Amniotic stem cell (primary cell): ENCODE results near the gene BSN.
"Not testable (repeated sequence)": the region's sequence is repeated elsewhere in the genome, so short reads cannot be mapped to it uniquely, and the experiment has no call there.

Source experiments
- DNase-seq: peaks from one replicate; lab custom pipeline; 2025; lab: John Stamatoyannopoulos, UW

BSN gene

DNA sequence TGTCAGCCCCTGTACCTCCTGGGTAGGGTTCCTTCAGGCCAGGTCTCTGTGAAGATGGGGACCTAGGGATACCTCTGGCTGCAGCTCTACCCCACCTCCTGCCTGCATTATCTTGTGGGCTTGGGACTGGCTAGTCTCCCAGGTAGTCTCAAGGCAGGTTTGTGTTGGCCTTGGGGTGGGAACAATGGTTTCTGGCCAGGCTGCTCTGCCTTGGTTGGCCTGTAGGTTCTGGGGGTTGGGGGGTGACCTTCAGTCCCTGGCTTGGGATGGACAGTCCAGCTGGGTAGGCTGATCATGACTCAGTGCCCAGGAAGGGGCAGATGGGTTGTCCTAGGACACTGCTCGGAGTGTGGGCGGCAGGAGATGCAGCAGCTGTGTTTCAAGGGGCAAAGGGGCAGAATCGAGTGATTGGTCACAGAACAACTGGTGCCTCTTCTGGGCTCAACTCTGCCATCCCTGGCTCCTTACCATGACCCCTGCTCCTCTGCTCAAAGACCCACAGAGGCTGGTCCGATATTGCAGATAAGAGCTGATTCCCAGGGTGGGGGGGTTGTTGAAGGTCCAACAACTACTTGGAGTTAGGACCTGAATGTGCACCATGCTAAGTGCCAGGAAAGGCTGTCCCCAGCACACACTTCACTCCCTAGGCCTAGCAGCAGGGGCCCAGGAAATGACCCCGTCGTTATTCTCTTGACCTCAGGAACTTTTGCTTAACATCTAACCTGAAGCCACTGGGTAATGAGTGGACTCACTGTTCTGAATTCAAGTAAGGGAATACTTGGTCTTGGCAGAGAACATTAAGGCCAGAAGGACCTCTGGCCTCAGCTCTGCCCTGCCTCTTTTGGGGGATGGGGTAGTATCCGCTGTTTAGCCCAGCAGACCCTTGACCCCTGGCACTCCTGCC, 18.1 kb upstream of the BSN start:
- no peak for DNase-seq

DNA sequence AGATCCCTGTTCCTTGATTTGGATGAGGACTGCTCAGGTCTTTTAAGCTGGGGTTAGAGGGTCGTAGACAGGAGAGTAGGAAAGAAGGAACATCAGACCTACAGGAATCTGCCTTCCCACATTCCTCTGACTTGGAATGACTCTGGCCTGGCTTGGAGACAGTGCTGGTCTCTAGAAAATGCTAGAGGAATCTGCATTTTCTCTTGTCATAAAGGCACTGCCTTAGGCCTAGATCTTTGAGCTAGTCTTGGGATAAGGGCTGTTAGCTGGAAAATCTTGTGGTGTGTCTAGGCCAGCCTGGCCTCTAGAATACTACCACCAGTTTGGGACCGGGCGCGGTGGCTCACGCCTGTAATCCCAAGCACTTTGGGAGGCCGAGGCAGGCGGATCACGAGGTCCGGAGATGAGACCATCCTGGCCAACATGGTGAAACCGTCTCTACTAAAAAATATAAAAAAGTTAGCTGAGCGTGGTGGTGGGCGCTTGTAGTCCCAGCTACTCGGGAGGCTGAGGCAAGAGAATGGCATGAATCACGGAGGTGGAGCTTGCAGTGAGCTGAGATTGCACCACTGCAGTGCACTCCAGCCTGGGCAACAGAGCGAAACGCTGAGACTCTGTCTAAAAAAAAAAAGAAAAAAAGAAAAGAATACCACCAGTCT, 17.3 kb upstream of the BSN start:
- DNase-seq, result no peak

DNA sequence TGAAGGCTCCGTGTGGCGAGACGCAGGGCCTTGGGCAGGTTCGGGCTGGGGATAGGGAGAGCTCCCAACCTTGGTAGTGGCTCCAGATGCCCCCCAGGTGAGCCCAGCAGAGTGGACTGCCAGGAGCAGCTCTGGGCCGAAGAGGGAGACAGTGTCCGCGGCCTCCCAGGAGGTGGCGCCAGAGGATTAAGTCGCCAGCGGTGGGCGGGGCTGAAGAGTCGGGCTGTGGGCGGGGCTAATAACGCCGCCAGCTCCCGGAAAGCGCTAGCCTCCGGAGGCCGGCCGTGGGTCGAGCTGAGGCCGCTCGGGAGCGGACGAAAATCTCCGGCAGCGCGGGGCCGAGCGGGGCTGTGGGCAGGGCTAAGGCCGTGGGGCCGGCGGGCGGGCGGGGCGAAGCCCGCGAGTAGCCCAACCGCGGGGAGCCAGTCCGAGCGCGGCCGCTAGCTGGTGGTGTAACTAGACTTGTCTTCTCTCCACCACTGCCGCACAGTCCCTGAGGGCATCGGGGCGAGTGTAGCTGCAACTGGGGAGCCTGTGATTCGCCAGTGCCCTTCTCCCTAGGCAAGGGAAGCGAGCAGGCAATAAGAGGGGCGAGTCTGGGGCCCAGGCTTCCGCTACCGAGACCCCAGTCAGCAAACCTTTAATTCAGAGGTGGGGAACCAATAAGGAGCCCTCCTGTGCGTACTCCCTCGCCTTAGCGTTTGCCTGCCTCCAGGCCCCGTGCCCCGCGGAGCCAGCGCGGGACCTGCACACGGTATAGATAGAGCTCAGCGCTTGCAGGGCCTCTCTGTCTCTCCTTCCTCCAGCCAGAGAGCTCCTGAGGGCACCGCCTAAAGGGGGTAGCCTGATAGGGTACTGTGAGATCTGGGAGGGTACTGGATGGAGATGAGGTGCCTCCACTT, 14.4 kb upstream of the BSN start:
- peak; percentile 89 for DNase-seq

DNA sequence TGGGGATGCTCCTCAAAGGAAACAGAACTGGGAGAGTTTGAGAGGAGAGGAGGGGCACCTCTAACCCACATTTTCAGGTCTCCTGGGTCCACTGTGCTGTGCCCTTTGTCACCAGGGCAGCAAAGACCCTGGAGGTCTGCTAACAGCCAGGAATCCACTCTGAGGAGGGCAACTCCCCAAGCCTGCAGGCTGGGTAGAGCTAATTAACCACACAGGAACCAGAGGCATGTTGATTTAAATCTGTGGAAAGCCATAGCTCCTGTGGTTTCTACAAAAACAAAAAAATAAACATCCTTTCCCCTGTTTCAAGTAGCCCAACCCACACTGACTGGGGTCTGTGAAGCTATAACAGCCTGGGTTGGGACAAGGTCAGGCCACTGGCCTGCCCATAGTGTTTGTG, 2.2 kb upstream of the BSN start:
- no peak for DNase-seq

DNA sequence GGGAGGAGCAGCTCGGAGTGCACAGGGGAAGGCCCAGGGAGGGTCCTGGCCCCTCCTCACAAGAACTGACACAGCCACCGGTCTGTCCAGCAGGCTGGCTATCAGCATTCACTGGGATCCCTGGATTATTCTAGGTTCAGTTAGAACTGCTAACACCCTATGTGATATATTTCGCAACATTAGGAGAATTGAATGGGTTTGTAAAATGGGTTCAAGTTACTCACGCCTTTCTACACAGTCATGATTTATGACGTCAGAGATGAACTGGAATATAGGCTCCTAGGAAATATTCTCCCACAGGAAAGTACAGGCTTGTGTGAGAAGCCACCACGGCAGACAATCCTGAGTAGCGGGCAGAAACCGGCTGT, 969 bp upstream of the BSN start:
- DNase-seq, result no peak

DNA sequence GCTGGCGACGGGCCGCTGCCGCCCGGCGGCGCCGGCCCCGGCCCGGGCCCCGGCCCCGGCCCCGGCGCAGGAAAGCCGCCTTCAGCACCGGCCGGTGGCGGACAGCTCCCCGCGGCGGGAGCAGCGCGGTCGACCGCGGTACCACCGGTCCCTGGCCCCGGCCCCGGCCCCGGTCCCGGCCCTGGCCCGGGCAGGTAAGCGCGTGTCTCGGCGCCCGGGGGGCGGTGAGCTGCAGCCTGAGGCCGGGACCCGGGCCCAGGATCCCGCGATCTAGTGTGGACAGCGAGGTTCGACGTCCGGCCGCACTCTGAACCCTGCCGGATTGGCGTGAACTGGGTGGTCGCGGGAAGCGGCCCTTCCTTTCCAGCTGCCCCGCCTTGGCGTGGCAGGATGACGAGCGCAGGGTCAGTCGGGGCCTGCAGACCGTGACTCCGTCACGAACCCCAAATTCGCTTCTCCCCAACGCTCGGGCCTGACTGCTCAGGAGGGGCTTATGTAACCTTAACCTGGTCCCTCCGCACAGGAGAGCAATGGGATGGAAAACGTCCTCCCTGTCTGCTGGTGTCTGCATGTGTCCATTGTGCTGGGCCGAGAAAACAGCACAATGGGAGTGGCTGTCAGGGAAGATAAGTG, 472 bp downstream of the BSN start:
- DNase-seq, result peak; percentile 39

DNA sequence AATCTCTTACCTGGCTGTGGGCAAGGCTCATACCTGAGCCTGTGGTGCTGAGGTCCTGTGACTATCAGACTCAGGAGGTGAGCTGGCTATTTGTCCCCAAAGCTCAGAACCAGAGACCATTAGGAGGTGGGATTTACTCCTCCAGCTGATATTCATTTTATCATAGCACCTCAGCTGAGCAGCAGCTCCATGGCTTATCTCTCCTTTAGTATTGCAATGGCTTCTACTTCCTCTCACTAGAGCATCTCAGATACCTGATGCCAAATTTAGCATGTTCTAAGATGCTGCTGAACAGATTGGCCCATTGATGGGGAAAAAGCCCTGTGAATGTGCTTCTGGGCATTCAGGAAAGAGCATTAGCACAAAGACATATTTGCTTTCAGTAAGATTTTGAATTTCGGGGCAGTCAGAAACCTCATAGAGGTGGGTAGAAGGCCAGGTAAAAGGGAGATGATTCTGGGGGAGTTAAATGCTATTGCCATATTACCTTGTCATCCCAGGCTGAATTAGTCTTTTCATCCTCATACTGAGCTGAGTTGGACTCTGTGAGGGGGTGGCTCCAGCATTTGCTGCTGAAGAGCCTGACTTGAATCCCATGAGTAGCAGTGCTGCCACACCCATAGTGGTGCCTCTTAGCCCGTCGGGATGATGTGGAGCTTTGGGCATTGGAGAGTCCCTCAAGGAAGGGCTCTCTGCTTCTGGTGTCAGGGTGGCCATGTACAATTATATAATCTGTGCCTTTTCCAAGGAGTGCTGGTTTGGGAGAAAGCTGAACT, 2.4 kb downstream of the BSN start:
- no peak for DNase-seq

DNA sequence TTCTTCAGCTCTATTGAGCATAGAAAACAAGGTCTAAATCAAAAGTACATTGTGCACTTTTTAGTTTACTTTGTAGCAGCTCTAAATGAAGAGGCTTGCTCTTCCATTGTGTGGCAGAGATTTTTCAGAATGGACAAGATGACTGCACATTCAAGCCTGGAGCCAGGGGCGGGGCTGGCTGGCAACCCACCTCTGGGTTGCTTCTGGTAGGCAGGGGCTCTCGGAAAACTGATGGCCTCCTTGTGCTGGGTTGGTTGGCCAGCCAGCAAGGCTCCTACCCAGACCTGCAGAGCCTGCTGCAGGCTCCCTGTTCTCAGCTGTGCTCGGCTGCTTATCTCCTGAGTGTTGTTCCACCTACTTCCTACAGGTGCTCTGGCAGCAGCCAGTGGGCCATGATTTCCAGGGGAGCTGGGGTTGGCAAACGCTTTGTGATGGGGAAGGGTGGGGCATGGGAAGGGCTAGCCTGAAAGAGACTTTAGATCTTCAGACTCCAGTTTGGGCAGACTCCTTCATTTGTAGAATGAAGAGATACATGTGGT, 8.8 kb downstream of the BSN start:
- DNase-seq, result no peak

DNA sequence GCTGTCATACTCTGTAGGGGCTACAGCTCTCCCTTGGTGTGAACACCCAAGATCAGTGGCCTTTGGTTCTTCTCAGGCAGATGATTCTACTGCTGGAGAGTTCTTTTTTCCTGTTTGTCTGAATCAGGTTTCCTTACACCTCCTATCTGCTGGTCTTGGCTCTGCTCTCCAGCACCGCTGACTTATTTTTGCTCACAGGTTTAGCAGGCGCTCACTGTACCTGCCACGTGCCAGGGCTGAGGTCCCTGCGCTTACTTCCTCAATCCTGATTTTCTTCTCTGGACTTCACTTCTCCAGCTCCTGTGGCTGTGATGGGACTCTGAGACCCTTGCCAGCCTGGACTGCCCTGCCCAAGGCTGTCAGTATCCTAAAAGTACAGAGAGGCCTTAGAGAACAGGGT, 9.5 kb downstream of the BSN start:
- DNase-seq, result no peak

DNA sequence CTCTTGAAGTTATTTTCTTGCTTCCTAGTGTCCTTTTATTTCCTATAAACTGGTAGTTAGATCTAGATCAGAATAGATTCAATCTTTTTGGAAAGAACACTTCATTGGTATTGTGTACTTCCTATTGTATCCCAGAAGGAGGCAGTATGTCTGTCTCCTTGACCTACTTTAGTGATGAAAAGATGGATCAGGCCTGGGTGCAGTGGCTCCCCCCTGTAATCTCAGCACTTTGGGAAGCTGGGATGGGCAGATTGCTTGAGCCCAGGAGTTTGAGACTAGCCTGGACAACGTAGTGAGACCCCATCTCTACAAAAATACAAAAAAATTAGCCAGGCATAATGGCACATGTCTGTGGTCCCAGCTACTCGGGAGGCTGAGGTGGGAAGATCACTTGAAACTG, 12.0 kb downstream of the BSN start:
- DNase-seq, result no peak

DNA sequence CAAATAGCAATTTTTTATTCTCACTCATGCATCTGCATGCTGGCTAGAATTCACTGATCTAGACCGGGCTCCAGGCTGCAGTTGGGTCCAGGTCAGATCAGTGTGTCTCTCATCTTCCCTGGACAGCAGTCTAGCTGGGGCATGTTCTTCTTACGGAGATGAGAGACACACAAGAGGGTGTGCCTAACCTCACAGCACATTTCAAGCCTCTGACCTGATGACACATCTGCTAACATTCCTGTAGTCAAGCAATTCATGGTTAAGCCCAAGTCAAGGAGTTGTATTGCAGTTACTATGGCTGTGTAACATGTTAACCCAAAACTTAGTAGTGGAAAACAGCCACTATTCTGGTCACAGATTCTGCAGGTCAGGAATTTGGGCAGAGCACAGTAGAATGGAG, 13.1 kb downstream of the BSN start:
- no peak for DNase-seq

DNA sequence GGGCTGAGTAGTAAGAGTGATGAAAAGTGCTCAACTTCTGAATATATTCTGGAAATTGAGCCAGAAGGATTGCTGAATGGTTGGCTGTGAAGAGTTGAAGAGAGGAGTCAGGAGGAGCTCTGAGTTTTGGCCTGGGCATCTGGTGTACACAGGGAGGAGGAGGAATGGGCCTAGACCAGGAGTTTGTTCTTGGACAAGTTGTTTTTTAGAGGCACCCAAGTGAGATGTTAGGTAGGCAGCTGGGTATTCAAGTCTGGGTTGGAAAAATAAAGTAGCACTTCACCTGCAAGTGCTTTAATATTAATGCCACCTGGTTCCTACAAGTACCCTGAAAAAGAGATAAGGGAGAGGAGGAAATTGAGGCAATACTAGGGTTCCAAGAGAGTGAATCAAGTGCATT, 14.7 kb downstream of the BSN start:
- DNase-seq, result no peak

DNA sequence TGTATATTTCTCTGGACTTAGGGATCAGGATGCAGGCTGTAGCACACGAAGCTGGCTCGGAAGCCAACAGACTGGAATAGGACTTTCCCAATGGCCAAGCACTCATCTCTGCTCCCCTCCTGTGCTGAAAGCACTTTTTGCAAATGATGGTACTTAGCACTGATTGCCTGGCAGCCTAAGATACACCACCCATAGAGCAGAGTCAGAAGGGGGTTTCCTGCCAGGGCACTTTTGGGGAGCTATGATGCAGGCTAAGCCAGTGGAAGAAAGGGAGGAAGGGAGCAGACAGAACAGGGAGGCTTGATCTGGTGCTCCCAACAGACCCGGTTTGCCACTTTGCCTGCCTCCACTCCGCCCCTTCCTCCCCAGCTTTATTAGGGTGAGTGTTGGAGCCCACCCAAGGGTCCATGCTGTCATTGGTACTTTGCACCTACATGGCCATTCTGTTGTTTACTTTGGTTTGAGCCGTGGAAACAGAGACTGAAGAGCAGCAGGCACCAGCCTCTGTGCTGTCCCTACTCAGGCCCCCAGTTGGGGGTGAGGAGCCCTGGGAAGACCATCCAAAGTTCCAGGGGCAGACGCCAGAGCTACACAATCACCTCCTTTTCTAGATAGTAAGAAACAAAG, 15.9 kb downstream of the BSN start:
- DNase-seq, result no peak

DNA sequence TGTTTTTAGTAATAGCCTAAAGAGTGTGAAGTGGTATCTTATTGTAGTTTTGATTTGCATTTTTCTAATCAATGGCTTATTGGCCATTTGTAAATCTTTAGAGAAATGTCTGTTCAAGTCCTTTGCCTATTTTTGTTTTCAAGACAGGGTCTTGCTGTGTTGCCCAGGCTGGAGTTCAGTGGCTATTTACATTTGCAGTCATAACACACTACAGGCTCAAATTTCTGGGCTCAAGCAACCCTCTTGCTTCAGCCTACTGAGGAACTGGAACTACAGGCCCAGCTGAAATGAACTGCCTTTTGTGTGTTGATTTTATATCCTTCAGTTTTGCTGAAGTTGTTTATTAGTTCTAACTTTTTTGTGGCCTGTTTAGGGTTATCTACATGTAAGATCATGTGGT, 27.9 kb downstream of the BSN start:
- DNase-seq, result no peak

DNA sequence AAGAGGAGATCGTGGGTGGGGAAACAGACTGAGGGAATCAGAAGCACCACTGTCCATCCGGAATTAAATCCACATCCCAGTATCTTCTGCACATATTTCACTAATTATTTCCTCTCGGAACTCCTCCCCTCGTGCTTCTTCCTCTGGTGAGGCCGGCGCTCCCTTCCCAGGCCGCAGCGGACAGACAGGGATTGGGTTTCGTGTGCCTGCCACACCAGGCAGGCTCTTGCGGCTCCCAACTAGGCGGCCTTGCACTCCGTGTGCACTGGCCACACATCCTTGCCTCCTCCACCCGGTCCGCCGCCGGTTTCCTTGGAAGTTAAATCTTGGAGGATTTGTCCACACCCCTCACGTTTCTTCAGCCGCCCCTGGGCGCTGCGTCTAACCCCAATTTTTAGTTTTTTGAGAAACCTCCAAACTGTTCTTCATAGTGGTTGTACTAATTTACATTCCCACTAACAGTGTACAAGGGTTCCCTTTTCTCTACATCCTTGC, 31.0 kb downstream of the BSN start:
- not testable (repeated sequence) for DNase-seq

DNA sequence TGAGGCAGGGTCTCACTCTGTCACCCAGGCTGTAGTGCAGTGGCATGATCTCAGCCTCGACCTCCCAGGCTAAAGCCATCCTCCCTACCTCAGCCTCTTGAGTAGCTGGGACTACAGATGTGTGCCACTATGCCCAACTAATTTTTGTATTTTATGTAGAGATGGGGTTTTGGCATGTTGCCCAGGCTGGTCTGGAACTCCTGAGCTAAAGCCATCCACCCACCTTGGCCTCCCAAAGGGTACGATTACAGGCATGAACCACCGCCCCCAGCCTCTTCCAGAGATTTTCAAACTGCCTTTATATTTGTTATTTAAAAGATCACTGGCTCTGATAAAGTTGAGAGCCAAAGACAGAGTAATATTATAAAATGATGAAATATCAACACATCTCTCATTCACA, 37.3 kb downstream of the BSN start:
- no peak for DNase-seq

DNA sequence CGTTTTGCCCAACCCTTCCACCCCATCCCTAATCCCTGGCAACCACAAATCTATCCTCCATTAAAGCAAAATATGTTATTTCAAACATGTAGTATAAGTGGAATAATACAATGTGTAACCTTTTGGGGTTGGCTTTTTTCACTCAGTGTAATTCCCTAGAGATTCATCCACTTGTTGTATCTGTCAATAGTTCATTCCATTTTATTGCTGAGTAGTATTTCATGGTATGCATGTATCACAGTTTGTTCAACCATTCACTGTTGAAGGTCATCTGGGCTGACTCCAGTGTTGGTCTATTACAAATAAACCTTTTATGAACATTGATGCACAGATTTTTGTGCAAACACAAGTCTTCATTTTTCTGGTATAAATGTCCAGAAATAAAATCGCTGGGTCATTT, 38.8 kb downstream of the BSN start:
- DNase-seq, result no peak

DNA sequence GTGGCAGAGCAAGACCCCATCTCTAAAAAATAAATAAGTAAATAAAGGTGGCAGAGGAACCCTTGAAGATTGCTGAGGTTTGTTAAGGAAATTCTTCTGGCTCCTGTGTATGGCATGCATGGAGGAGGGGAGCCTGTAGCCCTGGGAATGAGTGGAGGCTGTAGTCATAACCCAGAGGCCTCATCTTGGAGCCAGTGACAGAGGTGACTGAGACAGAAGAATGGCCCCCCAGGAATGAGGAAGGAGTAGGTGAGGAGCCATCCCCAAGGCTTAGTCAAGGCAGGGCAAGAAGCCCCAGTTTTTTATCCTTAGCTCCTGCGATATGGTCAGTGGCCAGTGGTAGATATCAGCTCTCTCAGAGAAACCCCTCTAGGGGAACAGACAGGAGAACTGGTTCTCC, 46.5 kb downstream of the BSN start:
- no peak for DNase-seq

DNA sequence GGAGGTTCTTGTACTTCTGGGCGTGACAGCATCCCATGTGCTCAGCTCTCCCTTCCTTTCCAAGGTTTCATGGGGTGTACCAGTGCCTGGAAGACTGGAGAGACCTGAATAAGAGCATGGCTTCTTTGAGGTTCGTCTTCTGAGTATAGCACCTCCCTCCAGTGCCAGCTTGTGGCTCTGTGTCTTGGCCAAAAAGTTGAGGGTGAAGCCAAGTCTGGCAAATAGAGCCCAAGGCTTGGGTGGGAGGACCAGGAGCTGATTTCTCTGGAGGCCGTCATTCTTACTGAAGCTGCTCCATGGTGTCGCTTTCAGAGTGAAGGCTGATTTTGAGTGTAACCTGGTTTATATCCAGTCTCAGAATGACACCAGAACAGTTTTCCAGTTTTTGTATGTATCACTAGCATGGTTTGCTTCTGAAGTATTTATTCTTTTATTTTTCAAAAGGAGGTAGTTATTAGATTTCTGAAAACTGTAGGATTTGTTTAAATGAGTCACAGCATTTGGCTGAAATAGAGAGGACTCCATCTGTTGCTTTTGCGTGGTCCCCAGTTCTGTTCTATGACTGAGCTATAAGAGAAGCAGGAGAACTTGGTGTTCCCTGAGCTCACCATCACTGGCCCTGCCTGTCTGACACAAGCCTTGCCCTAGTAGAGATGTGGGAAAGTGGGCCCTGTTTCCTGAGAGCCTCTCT, 47.2 kb downstream of the BSN start:
- no peak for DNase-seq

DNA sequence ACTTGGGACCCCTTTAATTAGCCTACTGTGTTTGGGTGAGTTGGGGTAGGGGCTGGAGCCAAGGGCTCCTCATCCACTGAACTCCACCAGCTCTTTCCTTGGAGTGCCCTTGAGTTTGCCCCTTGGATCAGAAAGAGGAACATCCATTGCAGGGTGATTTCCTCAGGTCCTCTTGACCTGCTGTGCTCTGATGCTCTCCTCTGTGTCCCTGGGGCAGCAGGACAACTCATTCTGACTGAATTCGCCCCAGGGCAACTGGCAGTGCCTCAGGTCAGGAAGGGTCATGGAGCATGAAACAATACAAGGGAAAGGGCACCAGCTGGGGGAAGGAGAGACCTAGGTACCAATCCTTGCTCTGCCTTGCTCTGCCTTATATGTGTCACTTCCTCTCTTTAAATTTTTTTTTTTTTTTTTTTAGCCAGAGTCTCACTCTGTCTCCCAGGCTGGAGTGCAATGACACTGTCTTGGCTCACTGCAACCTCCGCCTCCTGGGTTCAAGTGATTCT, 47.8 kb downstream of the BSN start:
- no peak for DNase-seq
